HG03460 (cell line): ENCODE results near the gene LIMA1.
"Not testable (repeated sequence)": the region's sequence is repeated elsewhere in the genome, so short reads cannot be mapped to it uniquely, and the experiment has no call there.

ENCODE experiments used
- ATAC-seq: cut with Tn5 transposase; IDR thresholded peaks from one replicate; pipeline ENCODE4 v1.9.1; 2021; ENCODE audit not compliant: unreplicated experiment

LIMA1 gene

DNA sequence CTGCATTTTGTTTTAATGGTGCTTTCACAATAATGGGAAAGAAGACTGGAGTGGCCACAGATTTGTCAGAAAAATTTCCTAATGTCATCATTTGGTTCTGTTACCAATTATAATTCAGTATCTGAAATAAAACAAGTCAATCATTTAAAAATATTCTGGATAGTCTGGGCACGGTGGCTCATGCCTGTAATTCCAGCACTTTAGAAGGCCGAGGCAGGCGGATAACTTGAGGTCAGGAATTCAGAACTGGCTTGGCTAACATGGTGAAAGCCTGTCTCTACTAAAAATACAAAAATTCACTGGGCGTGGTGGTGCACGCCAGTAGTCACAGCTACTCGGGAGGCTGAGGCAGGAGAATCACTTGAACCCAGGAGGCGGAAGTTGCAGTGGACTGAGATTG lies 4.0 kb upstream of the LIMA1 start:
- no peak for ATAC-seq

DNA sequence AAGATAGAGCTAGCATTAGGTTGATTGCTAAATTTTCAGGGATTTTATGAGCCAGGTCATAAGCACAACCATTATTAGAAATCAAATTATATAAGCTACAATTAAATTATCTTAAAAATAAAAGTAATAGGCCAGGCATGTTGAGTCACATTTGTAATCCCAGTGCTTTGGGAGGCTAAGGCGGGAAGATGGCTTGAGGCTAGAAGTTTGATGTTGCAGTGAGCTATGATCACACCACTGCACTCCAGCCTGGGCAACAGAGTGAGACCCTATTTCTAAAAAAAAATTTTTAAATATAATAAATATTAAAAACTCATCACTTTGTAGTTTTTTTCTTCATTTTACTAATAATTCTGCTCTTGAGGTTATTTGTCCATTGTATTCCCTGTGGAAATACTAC lies 1.9 kb upstream of the LIMA1 start:
- ATAC-seq = no peak

DNA sequence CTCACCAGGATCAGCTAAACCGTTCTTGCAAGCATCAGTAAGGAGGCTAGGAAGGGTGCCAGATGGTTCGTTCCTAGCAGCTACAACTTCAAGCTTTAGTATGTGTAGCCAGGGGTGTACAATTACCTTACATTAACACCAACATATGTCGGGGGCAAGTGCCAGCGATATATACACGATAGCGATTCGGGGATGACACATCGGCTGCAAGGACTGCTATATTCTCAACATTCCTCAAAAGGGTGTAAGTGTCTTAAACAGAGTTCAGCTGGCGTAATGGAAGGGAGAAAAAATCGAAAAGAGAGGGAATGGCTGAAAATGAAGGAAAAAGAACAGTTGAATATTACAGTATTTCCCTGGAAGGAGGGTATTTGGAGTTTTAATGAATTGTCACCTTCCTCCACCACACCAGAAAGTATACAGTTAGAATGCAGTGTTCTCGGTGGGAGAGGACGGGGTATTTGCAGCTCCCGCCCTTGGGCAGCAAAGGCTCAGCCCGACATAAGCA lies 545 bp downstream of the LIMA1 start:
- peak; percentile 21 for ATAC-seq

DNA sequence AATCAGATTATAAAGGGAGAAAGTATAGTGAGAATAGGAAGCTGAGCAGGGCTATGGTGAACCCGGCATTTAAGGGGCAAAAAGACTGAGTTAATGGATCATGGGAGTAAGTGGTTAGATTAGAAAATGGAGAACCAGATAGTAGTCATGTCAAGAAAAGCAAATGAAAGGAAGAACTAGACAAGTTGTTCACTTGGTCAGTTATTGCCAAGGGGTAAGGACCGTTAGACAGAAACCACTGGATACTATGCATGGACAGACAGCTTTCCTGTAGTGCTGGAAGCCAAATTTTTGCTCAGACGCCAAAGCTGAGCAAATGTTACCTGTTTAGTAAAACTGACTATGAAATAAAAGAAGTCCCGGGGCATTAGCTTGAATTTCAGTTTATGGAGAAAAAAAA lies 3.8 kb downstream of the LIMA1 start:
- no peak for ATAC-seq

DNA sequence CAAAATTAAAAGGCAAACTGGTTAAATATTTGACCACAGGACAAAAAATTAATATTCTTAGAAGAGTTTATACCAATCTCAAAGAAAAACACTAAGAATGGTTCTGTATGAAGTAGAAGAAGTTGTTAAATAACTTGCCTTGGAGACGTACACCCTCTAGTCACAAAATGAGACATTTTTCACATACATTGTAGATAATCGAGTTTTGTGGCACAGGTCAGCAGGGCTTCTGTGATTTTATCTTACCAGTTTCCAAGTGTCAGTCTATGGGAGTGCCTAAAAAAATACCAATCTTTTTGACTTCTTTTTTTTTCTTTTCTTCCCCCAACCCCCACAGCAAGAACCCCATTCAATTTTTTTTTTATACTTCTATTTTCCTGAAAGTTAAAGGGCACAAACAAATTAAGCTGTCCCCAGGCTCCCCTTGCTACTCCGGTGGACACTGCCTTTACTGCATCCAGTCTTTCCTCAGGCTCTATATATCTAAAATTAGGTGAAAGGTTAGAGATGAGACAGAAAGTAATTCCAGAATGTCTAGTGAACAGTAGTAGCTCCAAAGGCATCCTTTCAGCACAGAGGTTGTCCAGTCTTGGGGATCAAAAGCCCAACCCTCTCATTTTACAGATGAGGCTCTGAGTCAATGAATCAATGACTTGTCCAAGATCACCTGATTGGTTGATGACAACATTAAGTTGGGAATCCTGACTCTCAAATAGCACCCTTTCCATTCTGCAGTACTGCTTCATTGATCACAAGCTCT lies 6.2 kb downstream of the LIMA1 start:
- ATAC-seq = no peak

DNA sequence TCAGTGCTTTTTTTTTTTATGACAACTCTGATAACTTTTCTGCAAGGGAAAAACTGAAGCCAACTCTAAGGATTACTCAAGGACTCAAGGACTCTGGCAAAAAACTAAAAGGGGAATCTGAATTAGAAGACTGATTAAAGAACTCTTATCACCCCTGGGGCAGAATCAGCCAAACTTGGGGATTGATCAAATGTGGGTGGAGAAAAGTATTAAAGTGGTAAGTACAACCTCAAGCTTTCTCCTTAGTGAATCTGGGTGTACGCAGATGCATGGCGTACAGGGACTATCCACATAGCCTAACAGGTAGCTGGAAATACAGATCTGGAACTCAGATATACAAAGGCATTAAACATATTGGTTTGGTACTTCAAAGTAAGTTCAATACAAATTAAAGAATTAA lies 7.3 kb downstream of the LIMA1 start:
- no peak for ATAC-seq

DNA sequence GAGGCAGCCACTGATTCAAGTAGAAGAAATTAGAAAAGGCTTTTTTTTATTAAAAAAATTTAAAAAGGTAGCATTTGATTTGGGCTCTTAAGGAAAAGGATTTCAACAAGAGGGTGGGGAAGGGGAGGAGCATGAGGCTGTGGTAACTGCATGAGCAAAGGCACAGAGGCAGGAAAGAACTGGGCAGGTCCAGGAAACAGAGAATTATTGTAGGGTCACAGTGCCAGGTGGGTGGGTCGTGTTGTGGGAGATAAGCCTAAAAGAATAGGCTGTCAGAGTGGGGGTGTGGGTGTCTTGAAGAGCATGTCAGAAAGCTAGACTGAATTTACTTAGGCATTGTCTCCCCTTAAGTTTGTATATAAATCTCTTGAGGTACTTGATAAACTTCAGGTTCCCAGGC lies 7.8 kb downstream of the LIMA1 start:
- no peak for ATAC-seq

DNA sequence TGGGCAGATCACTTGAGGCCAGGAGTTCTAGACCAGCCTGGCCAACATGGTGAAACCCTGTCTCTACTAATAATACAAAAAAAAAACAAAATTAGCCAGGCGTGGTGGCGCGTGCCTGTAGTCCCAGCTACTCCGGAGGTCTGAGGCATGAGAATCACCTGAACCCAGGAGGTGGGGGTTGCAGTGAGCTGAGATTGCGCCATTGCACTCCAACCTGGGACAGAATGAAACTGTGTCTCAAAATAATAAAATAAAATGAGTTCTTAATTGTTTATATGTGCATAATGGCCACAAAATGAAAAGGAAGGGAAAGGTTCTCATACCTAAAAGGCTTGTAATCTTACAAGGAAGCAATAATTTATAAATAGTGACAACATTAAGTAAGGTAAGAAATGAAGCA lies 8.2 kb downstream of the LIMA1 start:
- not testable (repeated sequence) for ATAC-seq

DNA sequence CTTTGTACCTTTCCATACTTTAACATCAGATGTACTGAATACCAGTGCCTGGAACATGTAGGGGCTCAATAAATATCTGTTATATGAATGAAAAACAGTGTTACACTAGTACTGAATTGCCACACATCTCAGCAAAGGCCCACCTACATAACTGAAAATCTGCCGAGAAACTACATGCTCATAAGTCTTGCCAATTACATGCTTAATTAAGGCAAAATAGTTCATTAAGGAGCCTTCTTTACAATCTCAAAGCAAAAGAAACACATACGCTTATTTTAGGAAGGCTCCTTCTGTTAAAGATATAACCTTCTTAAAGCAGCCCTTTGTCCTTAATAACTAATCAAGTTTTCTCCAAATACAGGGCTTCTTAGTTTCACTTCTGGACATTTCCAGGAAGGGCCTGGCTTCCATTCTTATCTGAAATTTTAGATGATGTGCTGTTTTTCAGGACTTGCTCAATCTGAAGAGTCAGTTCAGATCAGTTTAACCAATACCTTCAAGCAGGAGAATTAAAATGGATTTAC lies 11.5 kb downstream of the LIMA1 start:
- no peak for ATAC-seq

DNA sequence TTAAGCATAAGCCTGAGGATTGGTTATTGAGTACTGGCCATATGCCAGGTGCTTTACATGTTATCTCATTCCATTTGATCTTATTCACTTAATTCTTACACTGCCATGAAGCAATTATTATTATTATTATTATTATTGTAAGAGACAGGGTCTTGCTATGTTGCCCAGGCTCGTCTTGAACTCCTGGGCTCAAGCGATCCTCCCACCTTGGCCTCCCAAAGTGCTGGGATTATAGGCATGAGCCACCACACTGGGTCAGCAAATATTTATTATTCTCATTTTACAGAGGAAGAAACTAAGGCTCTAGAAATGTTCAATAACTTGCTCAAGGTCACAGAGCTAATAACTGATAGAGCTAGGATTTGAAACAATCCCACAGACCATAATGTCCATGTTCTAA lies 14.8 kb downstream of the LIMA1 start:
- no peak for ATAC-seq

DNA sequence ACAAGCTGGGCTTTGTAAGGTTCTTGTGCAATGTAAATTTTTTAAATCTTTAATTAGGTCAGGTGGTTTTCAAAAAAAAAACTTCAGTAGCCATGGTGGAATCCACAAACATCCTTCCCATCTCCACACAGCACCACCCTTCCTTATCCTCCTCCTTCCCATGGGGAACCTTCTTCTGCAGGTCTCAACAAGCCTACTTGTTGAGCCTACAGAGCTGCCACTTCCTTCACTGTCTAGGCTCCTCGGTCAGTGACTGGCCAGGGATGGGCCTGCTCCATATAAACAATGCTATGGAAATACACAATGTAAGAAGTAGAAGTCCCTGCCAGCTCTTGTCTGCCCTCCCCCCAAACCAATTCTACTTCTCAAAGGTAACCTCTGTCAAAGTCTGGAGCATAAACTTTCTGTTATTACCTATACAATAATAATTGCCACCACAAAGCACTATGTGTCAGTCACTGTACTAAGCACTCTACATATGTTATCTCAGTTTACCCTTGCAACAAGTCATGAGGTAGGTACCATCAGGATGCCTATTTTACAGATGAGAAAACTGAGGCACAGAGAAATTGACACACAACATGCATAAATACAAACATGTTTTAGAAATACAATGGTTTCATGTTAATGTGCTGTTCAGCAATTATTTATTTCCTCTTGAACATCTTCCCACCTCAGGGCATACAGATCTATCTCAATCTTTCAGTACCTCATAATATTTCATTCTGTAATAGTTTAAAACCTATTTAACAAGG lies 17.4 kb downstream of the LIMA1 start:
- ATAC-seq = no peak

DNA sequence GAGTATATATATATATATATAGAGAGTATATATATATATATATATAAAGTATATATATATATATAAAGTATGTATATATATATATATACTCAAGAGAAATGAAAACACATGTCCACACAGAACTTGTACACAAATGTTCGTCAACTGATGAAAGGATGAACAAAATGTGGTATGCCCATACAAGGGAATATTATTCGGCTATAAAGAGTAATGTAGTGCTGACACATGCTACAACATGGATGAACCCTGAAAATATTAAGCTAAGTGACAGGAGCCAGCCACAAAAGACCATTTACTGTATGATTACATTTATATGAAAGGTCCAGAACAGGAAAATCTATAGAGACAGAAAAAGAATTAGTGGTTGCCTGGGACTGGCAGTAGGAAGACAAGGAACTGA lies 19.5 kb downstream of the LIMA1 start:
- ATAC-seq = no peak

DNA sequence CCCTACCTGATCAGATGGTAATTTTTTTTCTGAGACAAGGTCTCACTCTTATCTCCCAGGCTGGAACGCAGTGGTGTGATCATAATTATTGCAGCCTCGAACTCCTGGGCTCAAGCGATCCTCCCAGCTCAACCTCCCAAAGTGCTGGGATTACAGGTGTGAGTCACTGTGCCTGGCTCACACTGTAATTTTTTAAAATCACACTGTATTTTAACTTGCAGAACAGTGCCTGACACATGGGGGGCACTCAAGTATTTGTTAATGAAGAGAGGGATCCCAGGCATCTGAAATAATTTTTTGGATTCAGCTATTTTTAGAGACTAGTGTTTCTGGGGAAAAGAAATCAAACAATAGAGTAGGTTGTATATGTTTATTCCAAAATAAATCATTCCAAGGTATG lies 21.7 kb downstream of the LIMA1 start:
- no peak for ATAC-seq

DNA sequence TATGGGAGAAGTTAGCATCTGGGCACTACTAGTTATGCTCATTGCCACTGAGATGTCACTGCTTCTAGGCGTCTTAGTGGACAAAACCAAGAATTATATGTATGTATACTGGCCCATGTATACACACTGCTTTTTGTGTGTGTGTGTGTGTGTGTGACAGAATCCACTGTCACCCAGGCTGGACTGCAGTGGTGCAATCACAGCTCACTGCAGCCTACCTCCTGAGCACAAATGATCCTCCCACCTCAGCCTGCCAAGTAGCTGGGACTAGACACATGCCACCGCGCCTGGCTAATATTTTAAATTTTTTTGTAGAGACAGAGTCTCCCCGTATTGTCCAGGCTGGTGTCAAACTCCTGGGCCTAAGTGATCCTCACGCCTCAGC lies 25.2 kb downstream of the LIMA1 start:
- no peak for ATAC-seq

DNA sequence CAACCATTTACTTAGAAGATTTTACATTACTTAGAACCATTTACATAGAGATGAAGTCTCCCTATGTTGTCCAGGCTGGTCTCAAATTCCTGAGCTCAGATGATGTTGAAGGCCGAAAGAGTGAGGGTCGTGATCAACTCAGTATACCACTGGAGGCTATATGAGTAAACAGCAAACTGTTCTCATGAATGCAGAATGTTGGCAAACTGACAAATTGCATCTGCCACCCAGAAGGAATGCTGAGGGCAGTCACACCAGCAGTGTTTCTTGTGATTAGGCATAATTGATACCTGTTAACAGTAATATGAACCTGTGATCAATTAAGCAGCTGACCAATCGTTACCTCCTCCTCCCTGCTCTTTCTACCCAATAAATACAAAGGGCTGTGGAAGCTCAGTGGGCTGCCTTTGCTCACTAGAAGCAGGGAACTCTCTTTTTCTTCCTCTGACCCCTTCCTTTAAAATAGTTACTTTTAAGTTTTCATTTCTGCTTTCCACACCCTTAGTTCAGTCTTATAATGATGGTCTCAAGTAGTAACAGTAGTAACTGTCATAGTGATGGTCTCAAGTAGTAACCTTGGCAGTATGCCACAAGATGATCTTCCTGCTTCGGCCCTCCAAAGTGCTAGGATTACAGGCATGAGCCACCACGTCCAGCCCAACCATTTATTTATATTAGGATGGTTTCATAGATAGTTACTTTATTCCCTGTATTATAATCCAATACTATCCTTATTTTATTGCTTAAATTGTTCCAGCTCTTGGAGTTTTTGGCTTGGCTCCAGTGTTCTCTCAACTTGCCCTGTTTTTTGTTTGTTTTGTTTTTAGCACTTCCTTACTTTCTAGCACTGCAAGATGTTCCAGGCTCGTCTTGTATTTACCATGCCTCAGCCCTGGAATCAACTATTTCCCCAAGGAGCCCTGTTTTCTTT lies 25.8 kb downstream of the LIMA1 start:
- ATAC-seq = no peak

DNA sequence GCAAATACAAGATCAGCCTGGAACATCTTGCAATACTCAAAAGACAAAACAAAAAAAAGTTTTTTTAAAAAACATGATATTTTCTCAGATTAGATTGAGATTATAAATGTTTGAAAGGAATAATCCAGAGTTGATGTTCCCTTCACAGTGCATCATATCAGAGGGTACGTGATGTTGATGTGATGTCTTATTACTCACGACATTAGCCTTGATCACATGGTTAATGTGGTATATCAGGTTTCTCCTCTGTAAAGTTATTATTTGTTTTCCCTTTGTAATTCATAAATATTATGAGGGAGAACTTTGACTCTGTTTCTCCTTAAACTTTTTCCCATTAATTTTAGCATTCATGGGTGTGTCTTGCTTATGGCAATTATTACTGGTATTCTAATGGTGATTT lies 26.6 kb downstream of the LIMA1 start:
- no peak for ATAC-seq

DNA sequence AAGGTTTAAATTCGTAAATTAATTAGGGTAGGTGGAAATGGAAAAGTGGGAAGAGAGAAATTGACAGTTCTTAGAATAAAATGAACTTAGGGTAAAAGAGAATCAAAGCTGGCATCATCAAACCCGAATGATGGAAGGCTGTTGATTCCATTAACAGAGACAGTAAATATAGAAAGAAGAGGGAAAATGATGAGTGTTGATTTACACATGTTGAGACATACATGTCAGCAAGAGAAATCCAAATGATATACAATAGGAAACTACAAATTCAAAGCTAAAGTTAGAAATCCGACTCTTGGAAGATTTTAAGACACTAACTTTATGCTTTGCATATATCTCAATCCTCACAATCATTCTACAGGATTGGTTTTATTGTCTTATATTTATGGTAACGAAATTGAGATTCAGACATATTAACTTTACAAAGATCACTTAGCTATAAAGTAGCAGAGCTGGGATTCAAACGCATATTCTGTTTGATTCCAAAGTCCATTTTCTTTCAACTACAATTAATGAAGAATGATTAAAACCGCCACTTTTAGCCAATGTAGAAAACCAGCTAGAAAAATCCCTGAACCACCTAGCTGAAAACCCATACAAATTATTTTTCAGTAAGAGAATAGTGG lies 30.2 kb downstream of the LIMA1 start:
- no peak for ATAC-seq

DNA sequence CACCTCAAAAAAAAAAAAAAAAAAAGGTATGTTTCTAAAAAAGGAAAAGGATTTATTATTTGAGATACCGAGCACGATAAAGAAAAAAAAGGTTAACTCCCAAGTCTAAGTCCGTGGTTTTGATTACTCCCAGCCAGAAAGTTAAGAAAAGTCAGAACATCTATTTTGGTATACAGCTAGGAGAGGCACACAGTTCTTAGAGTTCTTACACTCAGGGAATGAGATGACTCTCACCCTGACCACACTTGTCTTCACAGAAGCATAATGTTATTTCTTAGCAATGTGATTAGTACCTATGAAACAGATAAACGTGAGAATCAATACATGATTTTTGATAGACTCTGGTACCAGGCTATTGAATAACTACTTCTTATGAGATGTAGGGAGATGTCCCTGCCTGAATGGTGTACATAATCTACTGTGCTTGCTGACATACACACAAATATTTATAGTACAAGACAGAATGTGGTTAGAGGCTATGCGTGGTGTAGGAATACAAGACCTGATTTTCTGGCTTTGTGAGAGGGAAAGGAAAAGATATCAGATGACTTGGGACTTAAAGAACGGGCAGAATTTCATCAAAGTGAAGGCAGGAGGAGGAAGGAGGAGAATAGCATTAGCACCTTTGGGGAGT lies 31.6 kb downstream of the LIMA1 start:
- ATAC-seq = no peak

DNA sequence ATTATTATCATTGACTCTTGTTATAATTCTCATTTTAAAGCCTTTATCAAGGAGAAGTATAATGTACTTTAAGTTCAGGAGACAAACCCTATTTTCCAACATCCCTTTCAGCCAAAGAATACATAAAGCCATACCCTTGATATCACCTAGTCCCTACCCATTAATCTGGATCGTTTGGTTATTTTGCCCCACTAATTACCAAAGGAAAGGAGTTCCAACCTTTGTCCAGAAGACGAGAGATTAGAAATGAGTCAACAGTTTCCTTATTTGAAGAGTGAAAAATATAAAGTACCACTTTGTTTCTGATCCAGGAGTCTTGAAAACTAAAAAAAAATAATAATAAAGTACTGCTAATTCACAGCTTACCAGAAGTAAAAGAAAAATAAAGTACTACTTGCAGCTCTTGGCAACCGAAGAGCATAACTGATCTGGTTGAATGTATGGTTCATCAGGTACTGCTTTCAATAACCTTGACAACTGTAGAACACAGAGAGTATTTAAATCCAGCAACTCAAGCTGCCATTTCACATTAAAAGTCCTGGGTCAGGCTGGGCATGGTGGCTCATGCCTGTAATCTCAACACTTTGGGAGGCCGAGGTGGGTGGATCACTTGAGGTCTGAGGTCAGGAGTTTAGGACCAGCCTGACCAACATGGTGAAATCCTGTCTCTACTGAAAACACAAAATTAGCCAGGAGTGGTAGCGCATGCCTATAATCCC lies 33.7 kb downstream of the LIMA1 start:
- ATAC-seq = no peak

DNA sequence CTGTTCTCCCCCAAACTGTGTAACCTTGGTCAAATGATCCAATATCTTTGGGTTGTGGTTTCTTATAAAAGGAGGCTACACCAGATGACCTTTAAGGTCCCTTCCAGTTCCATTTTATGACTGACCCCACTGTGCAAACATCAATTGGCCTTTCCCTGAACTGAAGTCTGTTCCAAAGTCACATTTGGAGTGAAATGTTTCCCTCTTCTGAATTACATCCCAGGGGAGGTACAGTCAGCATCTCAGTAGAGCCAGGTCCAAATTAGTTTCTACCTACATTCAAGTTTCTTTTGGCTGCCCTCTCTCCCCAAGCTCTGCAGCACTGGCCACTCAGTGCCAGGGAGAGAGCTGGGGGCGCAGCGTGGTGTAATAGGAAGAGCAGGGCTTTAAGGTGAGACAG lies 34.4 kb downstream of the LIMA1 start:
- no peak for ATAC-seq
